NOMO-1 (cell line): ENCODE data around the gene MPC2.
"Not testable (repeated sequence)": the region's sequence is repeated elsewhere in the genome, so short reads cannot be mapped to it uniquely, and the experiment has no call there.

Experiments used
- DNase-seq, 2 experiments: peaks; one replicate each; lab custom pipeline; 2025; ENCODE audit not compliant: unreplicated experiment in 2 of 2; lab: John Stamatoyannopoulos, UW

MPC2 gene

DNA sequence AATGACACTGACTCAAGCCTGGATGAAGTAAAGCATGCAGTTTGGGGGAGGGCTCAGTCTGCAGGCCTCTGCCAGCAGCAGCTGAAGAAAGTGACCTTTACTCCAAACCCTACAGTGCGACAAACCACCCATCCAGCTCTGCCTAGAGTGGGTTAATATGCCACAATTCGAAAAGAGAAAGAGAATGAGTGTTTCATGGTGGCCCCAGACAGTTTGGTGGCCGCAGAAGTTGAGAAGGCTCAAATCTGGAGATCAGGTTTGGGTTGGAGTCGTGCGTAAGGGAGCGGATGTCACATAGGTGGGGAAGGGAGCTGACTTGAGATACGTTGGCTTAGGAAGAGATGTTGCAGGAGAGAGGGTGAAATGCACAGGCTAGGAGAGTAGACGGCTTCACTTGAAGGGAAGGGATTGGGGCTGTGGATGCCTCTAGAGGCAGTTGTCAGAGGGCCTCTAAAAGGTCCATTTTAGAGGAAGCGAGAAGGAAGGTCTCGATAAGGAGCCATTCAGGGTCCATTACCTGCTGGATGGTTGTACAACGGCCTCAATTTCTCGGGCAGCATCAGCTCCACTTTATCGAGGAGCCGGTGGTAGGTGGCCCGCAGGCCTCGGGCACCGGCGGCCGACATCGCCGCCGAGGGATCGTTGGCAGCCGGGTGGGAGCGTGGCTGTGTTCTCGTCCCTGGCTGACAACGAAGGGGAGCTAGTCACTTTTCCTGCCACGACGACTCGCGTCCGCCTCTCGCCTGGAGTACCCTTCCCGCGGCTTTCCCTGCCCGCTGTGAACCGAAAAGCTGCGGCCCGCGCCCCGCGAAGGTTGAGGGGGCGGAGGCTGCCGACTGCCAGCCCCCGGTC is 1.4 kb downstream of the MPC2 start:
- DNase-seq: peak; percentile 20 to 54

DNA sequence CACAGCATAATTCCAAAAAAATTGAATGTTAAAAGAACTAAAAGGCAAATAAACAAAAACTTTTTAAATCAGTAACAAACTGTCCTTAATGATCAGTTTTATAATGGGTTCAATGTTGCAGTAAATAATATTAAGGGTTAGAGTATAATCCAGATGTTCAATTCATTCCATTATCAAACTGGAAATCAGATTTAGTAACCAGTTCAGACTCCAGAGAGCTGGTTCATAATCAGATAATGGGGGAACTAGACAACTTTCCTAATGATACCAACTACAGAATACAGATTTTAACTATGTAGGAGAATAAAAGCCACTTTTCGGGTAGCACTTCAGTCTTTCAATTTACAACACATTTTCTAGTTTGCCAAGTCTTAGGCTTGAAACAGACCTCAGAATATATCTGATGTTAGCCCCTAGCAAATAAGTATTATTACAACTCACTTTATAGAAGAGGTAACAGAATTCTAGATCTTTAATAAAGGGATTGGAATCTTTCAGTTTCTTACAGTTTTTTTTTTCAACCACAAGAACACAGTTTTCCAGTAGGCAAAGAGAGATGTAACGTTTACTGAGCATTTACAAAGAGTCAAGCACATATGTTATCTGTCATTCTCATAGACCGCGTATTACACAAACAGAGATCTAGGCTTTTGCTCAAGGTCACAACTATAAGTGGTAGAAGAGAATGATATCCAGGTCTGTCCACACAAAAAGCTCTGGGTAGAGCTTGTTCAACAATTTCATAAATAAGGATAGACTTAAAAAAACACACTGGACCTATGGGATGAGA is 2.3 kb downstream of the MPC2 start:
- DNase-seq: peak in 1 of 2 experiments; percentile 54

DNA sequence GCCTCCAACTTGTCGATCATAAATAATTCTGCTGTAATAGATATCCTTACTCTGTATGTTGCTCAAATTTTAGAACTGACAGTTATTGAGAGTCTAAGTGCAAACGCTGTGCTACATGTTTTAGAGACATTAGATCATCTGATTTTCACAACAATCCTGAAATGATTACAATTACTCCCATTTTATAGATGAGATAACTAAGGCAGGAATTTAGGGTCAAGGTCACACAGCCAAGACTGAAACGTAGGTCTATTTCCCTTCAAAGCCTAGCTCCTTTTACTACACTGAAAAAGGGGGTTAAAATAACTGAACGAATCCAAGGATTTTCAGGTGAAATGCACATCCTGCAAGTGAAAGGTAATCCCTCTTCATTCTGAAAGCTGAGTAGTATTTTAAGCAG is 3.1 kb downstream of the MPC2 start:
- DNase-seq: no peak

DNA sequence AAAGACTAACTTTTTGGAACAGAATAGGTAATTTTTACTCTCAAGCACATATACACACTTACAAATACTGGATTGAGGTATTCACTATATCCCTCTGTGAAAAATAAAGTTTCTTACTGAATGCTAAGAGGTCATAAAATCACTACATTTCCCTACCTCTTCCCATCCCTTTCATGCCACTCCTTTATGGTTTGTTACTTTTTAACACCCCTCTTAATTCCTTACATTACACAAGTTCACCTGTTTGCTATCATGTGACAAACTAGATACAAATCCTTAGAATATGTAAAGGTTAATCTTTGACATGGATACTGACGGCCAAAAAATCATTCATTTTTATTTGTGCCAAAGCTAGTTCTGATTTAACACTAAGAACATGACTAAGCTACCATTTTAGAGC is 7.1 kb downstream of the MPC2 start:
- no peak for DNase-seq

DNA sequence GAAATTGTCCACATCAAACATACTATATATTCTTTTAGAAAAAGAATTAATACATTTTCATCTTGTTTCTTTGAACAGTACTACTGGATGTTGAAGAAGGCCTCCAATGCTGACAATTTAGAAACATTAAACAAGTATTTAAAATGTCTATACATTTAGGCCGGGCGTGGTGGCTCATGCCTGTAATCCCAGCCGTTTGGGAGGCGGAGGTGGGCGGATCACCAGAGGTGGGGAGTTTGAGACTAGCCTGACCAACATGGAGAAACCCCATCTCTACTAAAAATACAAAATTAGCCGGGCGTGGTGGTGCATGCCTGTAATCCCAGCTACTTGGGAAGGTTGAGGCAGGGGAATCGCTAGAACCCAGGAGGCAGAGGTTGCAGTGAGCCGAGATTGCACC is 8.0 kb downstream of the MPC2 start:
- not testable (repeated sequence) for DNase-seq

DNA sequence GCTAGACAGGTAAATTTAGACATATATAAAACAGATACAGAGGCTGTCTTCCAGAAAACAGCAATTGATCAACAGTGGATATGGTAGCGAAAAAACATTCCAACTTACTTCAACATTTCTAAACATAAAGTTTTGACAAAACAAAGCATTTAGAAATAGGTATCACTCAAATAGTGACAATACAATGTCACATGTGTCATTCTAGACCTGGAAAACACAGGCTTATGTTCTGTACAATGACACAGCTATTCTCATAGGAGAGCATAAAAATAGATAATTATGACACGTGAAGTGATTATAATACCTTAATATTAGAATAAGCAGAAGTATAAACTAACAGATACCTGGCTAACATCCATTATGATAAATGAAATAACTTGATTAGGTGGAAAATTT is 8.4 kb downstream of the MPC2 start:
- DNase-seq: no peak

DNA sequence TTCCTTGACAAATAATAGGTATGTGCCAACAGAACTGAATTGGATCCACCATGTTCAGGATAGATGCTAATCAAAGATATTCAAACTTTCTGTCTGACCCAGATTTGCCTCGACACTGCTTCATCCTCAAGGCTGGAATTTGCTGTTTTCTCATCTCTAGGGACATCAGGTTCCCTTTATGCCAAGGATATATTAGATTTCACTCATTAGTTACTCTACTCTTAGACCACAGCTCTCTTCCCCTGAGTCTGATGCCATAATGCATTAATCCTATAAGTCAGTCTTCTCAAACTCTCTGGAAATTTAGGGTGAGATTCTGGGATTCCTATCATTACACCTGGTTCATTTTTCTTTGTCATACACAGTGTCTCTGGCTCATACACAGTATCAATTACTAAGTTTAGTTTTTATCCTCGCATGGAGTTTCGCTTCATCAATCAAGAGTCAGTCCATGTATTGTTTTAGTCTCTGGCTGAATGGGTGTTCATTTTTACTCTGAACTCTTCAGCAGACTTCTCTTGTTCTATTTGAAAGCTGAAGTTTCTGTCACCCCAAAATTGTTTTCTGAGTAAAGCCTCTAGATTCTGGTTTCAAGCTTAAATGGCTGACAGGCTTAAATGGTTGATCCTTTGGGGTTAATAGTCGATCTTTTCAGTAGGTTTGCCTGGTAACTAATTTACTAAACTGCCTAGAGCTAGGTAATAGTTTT is 9.7 kb downstream of the MPC2 start:
- DNase-seq: no peak

DNA sequence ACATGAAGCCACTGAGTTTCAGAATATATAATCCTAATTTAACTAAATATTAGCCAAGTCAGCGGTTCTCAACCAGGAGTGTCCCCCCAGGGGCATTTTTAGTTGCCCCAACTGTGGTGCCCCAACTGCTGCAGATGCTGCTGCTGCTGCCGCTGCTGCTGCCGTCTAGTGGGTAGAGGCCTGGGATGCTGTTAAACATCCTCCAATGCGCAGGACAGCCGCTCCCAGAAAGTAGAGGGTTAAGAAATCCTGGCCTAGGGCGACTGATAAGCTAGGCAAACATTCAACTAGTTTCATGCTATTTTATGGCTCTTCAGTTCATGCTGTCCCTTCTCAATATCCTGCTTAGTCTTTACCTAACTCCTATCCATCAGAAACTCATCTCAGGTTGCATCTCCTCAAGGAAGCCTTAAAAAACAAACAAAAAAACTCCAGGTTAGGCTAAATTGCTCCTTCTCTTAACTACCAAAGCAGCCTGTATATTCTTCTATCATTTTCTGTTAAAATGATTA is 10.3 kb downstream of the MPC2 start:
- no peak for DNase-seq

DNA sequence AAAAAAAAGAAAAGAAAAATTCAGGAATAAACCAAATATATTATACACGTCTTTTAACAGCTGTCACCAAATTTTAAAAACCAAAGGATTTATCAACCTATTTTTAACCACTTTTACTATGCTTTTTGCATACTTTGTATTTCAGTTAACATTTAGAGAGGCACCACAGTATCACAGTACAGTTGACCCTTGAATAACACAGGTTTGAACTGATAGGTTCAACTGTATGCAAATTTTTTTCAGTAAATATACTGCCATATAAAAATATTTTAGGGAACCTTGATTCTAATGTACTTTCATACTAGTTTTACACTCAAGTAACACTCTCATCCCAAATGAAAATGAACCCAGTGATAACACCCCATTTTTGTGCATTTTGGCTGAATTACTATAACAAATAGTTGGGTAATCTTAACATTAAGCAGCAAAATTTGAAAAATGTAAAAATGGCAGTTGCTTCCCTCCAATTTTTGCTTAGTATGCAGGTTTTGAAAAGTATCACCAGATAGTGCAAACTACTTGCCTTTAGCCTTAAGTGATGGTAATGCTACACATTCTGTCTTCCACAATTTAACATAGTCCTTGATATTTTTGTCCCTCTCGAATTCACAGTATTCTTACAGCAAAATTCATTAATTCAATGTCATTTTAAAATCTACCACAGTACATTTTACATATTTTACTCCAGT is 12.2 kb downstream of the MPC2 start:
- DNase-seq: no peak

DNA sequence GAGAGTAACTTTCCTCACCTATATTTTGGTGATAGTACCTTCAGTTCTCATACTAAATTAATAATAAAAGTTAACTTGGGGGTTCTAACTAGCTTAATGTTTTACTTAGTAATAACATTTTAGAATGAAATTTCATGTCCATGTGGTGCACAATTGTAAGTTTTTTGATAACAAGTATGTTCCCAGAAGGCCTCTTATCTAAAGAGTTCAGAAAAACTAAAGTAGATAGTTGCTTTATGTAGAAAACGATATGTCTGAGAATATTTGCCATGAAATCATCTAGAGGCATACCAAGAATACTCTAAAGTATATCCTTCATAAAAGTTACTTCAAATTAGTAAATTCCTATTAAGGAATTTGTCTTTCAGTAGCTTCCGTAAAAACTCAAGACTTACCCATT is 12.8 kb downstream of the MPC2 start:
- DNase-seq: no peak

DNA sequence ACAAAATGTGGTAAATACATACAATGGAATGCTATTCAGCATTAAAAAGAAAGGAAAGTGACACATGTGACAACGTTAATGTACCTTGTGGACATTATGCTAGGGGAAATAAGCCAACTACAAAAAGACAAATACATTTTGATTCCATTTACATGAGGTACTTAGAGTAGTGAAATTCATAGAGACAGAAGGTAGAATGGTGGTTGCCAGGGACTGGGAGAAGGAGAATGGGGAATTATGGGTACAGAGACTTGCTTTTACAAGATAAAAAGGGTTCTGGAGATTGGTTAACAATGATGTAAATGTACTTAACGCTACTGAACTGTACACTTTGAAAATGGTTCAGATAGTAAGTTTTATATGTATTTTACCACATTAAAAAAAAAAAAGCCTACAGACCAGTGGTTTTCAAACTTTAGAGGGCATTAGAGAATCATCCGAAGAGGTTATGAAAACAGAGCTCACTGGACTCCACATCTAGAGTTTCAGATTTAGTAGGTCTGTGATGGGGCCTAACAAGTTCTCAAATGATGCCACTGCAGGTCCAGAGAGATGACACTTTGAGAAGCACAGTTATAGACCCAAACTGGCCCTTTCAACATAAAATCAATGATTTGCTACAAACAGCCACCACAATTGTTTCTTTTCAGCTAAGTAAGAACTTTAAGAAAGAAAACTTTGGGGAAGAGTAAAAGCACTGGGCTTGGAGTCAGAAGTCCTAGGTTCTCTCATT is 13.4 kb downstream of the MPC2 start:
- no peak for DNase-seq

DNA sequence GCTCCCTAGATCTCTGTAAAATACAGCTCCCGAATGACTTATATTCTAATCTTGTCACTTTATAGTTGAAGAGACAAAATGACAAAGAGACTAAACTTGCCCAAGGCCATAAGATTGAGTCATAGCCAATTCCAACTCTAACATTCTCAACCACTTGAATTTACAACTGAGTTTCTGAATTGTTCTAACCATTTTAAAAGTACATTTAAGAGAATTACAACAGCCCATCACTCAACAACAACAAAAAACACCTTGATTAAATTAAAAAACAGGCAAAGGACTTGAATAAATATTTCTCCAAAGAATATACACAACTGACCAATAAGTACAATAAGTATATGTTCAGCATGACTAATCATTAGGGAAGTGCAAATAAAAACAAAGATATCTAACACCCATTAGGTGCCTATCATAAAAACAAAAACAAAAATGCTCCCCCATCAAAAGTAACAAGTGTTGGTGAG is 14.2 kb downstream of the MPC2 start:
- no peak for DNase-seq

DNA sequence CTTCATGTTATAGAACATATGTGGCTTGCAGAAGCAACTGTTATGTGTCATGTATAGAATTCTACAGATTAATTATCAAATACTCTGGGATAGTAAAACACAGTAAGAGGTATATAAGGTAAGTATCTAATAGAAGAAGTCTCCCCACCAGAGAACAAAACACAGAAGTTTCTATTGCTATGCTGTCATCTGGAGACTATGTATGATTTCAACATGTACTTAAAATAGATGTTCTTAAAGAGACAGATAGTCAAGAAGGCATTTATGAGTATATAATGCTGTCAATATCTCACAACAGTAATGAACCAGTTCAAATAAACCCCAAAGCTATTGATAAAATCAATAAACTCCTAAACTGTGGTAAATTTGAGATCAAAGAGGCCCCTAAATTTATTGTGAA is 14.8 kb downstream of the MPC2 start:
- peak in 1 of 2 experiments; percentile 52 for DNase-seq

DNA sequence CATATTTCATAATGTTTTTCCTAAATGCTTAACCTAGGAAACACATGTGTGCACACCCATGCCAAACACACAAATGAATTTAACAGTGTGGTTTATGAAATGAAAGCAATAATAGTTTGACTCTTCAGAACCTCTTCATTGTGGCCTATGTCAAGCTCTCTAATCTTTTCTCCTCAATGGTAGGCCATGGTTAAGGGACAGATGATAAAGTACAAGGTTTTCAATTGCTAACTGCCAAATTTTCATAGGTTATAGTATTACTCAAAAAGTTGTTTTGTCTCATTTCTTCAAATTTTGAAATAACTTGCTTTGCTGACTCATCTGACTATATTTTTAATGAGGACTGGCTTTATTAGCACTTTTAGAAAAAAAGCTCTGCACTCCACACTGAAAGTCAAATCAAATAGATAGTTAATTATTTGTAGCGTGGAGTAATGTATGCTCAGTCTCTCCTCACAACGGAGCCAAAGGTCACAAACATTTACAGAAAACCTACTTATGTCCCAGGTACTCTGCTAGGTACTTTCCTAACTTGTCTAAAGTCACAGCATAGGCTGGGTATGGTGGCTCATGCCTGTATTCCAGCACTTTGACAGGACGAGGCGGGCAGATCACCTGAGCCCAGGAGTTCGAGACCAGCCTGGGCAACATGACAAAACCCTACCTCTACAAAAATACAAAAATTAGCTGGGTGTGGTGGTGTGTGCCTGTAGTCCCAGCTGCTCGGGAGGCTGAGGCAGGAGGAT is 19.9 kb downstream of the MPC2 start:
- no peak for DNase-seq

DNA sequence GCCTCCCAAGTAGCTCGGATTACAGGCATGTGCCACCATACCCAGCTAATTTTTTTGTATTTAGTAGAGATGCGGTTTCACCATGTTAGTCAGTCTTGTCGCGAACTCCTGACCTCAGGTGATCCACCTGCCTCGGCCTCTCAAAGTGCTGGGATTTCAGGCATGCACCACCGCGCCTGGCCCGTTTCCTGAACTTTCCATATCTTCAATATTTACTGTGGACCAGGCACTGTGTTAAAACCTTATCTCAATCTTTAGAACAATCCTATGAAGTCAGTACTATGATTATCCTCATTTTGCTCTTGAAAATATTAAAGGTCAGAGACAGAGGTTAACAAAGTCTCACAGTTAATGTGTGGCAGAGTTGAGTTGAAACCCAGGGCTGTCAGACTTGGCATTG is 21.3 kb downstream of the MPC2 start:
- DNase-seq: no peak

DNA sequence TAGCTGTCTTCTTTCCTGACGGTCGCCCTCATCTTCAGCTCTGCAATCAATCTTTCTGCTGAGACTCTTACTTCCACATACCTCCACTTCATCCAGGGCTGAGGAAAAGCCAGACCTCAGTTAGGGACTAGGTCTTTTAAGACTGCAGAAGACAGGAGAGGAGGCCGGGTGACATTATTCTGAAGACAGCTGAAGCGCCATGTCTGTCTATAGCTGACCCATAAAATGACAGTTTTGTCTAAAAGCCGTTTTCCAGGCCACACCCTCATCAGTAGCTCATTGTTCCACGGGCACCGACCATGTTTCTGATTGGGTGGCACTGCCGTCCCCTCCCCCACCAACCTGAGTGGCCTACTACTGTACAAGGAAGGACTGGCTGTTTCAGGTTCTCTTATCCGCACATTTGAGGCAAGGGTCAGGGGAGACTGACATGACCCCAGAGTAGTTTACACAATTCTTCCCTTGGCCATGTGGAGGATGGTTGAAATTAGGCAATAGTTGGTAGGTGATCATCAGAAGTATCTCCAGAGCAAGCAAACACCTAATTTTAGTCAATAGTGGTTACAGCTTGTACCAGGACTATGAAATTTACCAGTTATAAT is 22.9 kb downstream of the MPC2 start, which contains the start of gene ADCY10:
ADCY10 (minus strand) TSS at position 240 of the 602 bp plus-strand sequence. CDS start 8,994 bp downstream, outside the sequence.
- no peak for DNase-seq

DNA sequence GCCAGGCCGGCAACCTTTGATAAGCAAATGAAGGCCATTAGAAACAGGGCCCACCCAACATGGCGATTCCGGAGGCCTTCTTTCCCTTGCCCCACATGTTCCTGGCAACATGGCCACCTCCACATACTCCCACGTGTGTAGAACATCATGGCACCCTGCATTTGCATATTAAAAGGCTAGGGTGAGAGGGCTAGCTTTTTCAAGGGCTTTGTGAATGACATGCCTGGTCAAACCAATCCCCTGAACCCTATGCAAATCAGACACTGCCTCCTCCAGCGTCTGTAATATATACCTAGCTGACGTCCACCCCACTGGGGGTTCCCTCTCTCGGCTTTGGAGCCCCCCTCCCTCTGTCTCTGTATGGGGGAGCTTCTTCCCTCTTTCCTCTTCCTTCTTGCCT is 24.6 kb downstream of the MPC2 start:
- no peak for DNase-seq

DNA sequence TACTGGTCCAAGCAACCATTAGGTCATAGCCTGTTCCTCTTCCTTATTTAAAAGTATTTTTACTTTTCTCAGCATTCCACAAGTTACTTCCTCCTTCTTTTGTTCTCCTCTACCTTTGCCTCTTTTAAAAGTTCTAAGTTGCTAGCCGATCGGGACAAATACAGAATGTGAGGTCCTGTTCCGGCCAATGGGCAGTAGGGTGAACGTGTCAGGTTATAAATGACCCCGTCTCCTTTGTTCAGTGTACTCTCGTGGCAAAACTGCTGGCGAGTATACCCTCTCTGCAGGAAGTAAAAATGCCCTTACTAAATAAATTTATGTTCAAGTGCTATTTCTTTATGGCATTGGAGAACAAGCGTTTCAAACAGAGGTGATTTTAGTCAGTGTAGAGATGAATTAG is 25.5 kb downstream of the MPC2 start:
- peak in 1 of 2 experiments; percentile 37 for DNase-seq

DNA sequence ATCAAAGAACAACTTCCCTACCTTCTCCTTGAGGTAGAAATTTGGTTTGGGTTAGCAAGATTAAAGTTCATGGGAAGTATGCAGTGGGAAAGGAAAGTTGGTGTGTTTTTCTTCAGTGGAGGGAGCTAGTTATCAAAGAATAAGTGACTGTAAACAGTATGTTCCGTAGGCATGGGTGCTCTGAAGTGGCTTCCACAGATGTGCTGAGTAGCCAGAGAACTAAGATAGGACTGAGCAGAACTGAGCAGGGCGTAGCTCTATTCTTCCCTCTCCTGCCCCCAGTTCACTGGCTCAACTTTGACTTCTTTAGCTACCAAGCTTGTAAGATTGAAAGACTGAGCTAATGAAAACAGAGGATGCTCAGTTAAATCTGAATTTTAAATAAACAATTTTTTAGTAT is 26.3 kb downstream of the MPC2 start:
- no peak for DNase-seq
